Suppressor macrophage (primary cell): ENCODE measurements around the gene HK1.
A peak's percentile ranks its signal among the peaks of the same experiment; 100 is the strongest.
"Not testable (repeated sequence)": the region's sequence is repeated elsewhere in the genome, so short reads cannot be mapped to it uniquely, and the experiment has no call there.

Source experiments
- DNase-seq, 4 experiments: peaks; one replicate each; pipeline ENCODE4 v3.0.0-alpha.2; 2020 to 2022

HK1 gene

GRCh38 chr10:69312528-69312927 is 34.2 kb downstream of the HK1 start:
- DNase-seq: no peak

- DNase-seq: no peak
These were observed 36.8 kb downstream of the HK1 start for GRCh38 chr10:69315100-69315542.

- DNase-seq: no peak
These were observed 37.5 kb downstream of the HK1 start for GRCh38 chr10:69315610-69316312.

- DNase-seq: no peak
These were observed 38.2 kb downstream of the HK1 start for GRCh38 chr10:69316313-69317059.

DNA sequence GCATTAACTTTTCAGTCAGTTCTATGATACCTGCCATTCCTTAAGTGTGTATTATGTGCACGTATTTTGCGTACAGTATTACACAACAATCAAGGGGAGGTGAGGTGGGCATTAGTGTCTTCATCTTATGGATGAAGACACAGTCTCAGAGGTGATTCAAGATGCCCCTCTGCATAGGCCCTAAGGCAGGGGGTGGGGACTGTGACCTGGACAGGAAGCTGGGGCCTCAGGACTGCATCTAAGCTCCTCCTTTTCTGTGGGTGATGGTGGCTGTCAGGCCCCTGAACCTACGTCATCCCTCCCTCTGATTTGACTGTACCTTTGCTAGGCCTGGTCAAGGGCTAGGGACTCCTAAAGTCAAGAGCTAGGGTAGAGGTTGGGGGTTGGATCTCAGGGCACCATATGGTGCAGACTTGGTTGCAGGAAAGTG is 38.9 kb downstream of the HK1 start:
- peak in 2 of 4 experiments; percentile 32 to 36 for DNase-seq

DNA sequence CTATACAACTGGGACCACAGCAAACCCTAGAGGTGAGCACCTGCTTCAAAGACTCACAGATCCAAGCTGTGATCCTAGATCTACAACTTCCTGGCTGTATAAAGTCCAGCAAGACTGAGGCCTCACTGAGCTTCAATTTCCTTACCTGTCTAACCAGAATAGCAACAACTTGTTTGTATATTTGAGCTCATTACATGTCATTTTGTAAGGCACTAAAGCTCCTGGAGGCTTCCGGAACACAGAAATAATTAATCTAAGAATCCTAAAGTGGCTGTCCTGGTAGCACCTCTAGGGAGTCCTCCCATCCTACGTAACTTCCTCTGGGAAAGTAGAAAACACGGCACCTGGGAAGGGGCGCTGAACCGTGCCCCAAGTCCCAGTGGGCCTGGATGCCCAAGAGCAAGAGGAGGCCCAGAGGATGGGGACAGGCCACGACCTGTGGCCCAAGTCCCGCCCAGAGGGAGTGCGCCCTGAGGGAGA is 39.4 kb downstream of the HK1 start:
- no peak for DNase-seq

GRCh38 chr10:69318106-69318866 is 40.0 kb downstream of the HK1 start:
- peak; percentile 93 to 97 (median 96) for DNase-seq

- peak; percentile 70 to 85 (median 79) for DNase-seq
These were observed 40.8 kb downstream of the HK1 start for GRCh38 chr10:69318867-69319727.

DNA sequence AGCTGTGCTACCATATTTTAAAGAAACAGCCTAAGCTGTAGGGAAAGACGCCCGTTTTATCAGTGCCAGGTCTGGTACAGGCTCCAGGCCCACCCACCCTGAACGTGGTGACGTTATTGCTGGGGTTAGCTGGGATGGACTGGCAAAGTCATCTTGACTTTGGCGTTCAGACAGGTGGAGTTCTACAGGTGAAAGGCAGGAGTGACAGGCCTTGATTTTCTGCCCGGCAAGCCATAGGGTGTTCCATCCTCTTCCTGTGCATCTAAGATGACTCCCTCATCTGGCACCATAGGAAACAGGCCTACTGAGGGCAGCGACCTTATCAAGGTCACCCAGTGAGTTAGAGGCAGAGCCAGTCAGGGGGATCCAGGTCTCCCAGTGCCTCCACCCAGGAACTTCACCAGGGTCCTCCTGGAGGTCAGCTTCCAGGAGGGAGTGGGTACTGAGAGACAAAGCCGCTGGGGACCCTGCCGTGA is 41.6 kb downstream of the HK1 start:
- DNase-seq: no peak

GRCh38 chr10:69320521-69320920 is 42.2 kb downstream of the HK1 start:
- DNase-seq: no peak

DNA sequence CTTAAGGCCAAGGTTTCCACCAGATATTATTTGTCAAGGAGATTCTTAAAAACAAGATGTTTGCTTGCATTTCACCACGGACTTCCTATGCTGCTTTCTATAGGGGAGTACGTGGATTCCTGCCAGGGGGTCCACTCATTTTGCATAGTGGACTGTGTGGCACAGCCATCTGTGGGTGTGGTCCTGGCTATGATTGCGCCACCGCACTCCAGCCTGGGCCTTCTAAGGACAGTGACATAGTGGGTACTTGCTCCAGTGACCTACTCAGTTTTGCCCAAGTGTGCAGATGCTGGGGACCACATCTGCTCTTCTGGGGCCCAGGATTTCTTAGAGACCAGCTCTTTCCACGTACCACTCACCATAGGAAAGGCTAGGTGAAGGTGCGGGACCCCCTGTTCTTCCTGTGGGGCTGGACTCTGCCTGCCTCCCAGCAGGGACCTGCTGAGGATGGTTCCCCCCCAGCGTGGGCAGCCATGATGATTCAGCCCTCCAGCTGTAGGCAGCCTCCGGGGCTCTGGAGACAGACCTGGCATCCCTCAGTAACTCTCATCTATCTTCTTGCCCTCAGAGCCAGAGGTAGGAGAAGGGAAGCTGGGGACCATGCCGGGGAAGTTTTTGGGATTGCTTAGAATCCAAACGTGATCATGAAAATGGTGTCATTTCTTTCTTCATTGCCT is 42.9 kb downstream of the HK1 start:
- DNase-seq: peak in 1 of 4 experiments; percentile 42

DNA sequence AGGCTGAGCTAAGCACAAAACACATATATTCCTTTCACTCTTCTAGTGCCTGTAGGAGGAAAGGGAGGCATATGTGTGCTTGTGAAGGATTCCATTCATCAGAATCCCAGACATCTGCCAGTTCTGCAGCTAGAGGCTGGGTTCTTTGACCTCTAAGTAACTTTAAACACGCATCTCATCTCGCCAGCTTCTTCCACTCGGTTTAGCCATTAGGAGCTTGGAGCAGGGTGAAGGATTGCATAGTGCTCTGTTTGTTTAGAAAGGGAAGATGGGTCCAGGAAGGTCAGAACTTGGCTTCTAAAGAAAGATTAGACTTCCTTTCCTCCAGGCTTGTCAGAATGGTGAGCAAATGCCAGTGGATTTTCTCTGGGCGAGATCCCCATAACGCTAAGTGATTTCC is 43.6 kb downstream of the HK1 start:
- no peak for DNase-seq

GRCh38 chr10:69322346-69322745 is 44.0 kb downstream of the HK1 start:
- not testable (repeated sequence) for DNase-seq

- no peak for DNase-seq
These were observed 45.3 kb downstream of the HK1 start for GRCh38 chr10:69323622-69324021.

GRCh38 chr10:69324583-69324982 is 46.3 kb downstream of the HK1 start:
- no peak for DNase-seq

DNA sequence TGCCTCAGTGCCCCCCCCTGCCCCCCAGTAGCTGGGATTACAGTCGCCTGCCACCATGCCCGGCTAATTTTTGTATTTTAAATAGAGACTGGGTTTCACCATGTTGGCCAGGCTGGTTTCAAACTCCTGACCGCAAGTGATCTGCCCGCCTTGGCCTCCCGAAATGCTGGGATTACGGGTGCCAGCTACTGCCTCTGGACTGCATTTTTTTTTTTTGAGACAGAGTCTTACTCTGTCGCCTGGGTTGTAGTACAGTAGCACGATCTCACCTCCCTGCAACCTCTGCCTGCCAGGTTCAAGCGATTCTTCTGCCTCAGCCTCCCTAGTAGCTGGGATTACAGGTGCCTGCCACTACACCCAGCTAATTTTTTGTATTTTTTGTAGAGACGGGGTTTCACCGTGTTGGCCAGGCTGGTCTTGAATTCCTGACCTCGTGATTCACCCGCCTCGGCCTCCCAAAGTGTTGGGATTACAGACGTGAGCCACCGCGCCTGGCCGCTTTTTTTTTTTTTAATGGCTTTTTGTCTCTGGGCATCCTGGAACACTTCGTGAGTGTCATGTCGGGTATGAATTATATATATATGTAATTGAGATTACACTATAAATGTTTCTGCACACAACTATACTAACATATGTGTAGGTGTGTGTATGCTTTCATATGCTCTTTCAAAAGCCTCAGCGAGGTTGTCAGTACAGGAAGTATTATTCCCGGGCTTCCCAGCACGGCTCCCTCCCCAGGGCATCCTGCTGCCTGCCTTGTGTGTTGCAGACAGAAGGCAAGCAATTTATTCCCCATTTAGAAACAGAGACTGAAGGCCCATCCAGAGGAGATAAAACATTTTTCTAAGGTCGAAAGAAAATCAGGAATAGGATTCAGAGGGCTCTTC is 47.6 kb downstream of the HK1 start:
- DNase-seq: not testable (repeated sequence)

GRCh38 chr10:69326692-69327091 is 48.4 kb downstream of the HK1 start:
- DNase-seq: no peak

DNA sequence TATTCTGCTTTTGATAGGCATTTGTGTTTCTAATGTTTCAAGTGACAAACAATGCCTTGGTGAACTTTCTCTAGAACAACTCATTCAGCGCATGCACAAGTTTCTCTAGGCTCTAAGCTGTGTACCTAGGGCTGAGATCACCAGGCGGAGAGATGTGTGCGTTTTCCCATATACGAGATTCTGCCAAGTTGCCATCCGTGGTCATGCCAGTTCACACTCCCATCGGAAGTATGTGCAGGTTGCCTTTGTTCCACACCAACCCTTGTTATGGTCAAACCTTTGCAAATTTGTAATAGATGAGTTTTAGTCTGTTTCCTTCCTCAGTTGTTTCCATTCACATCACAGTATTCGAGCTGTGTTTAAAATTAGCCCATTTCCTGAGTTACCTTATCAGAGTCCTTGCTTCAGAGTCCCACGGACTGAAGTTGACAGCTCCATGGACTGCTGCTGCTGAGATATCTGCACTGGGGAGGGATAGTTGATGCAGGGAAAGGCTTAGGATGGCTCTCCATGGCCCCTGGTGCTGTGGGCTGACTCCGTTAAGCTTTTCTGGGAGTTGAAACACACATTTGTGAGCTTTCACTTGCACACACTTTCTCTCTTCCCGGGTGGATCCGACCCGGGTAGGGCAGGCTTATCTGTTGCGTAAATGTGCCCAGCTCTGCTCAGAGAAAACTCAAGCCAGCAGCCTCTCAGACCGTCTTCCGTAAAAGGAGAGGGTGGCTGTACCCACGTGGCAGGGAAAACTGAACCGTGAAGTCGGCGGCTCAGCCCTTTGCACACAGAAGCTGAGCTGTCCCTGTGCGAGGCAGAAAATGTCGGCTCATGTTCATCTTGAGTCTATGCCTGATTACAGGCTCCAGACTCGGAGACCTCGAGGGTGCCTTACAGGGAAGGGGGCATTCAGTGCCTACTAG is 49.4 kb downstream of the HK1 start:
- DNase-seq: peak; percentile 82 to 92 (median 90)

- no peak for DNase-seq
These were observed 50.1 kb downstream of the HK1 start for GRCh38 chr10:69328380-69328735.
